K562 (cell line): ENCODE measurements around the gene SAMM50. TPM values are rescaled to one million over a fixed set of nuclear protein-coding genes. Genes with fewer than 3 reads are reported as not detected.

Source experiments
- C11orf30 ChIP-seq: fragments of 450-650 bp; IDR thresholded peaks from 2 replicates; pipeline ENCODE4 v1.6.1; 2016; ENCODE audit warnings: low read depth, mild to moderate bottlenecking
- DPF2 ChIP-seq: fragments of 450-650 bp; IDR thresholded peaks from 2 replicates; pipeline ENCODE4 v1.6.1; 2016
- NONO ChIP-seq, 2 experiments: fragments of 200-400 bp in 1 of 2; fragments of 450-650 bp in 1 of 2; formaldehyde crosslinking in 1 of 2; IDR thresholded peaks; 2 replicates each; pipeline ENCODE4 v1.6.1; 2017; ENCODE audit warnings: low read depth in 2 of 2, mild to moderate bottlenecking in 2 of 2, moderate library complexity in 2 of 2, low read length in 1 of 2
- PHF8 ChIP-seq: fragments of 200-600 bp; sonication (generic); IDR thresholded peaks from 2 replicates; pipeline ENCODE4 v1.6.1; 2012; ENCODE audit warnings: mixed run types, mild to moderate bottlenecking, inconsistent platforms, low read length, moderate library complexity, borderline replicate concordance
- POLR2A ChIP-seq: fragments of 450-650 bp; conservative IDR thresholded peaks from 2 replicates; pipeline ENCODE4 v1.6.1; 2016
- POLR2G ChIP-seq: fragments of 200-400 bp; formaldehyde crosslinking; IDR thresholded peaks from 2 replicates; pipeline ENCODE4 v1.6.1; 2017; ENCODE audit warnings: low read depth, mild to moderate bottlenecking, antibody characterized with exemption, low read length, moderate library complexity
- RBM25 ChIP-seq: fragments of 200-400 bp; formaldehyde crosslinking; IDR thresholded peaks from 2 replicates; pipeline ENCODE4 v1.6.1; 2018; ENCODE audit warnings: low read length, low read depth, moderate library complexity; ENCODE audit not compliant: severe bottlenecking
- TEAD4 ChIP-seq, 2 experiments: sonication (generic) in 1 of 2; formaldehyde crosslinking in 1 of 2; IDR thresholded peaks; 2 replicates each; pipeline versions ENCODE4 v1.6.1 to v1.8.0; 2012 to 2022; ENCODE audit warnings: borderline replicate concordance in 1 of 2, inconsistent platforms in 1 of 2, low read length in 1 of 2, mild to moderate bottlenecking in 1 of 2, missing genetic modification reagents in 1 of 2
- XRCC3 ChIP-seq: fragments of 450-650 bp; IDR thresholded peaks from 2 replicates; pipeline ENCODE4 v1.6.1; 2017; ENCODE audit warnings: mild to moderate bottlenecking, moderate library complexity
- ZFX ChIP-seq: sonication (generic); formaldehyde crosslinking; IDR thresholded peaks from 2 replicates; pipeline ENCODE4 v1.8.0; 2022; ENCODE audit warnings: mild to moderate bottlenecking, missing genetic modification reagents, moderate library complexity
- ZNF140 ChIP-seq: fragments of 250-450 bp; sonication (Bioruptor Pico); IDR thresholded peaks from 2 replicates; pipeline ENCODE4 v1.8.0; 2021; ENCODE audit warnings: moderate library complexity, mild to moderate bottlenecking, inconsistent platforms
- ZNF695 ChIP-seq: fragments of 450-650 bp; formaldehyde crosslinking; IDR thresholded peaks from 2 replicates; pipeline ENCODE4 v1.4.0; 2020; ENCODE audit warnings: mild to moderate bottlenecking, moderate library complexity
- ZNF717 ChIP-seq: fragments of 250-450 bp; sonication (Bioruptor Pico); IDR thresholded peaks from 2 replicates; pipeline ENCODE4 v1.5.0; 2021
- polyA plus RNA-seq, 8 experiments: library from polyadenylated mRNA; depleted of rRNA in 4 of 8; stranded (reverse) in 5 of 8; unstranded in 3 of 8; fragments of >200 nt; fragmentation: Nextera tagmentation in 2 of 8; fragmentation: Illumina TruSeq in 1 of 8; extraction: Ambion mirVana in 2 of 8; extraction: Trizol in 1 of 8; gene quantifications; 2 replicates each; pipeline versions ENCODE4 v1.2.1 to v1.2.3, GENCODE V29; 2011 to 2014; ENCODE audit warnings: inconsistent platforms in 1 of 8, missing spikeins in 1 of 8
- total RNA-seq, 7 experiments: library from RNA; depleted of rRNA in 6 of 7; stranded (reverse); fragments of >200 nt in 6 of 7; fragmentation: Illumina TruSeq in 2 of 7; extraction: Trizol in 2 of 7; gene quantifications; 2 replicates each; pipeline versions ENCODE4 v1.2.1 to v1.2.3, GENCODE V29; 2011 to 2021; ENCODE audit warnings: low replicate concordance in 1 of 7
- TF ChIP-seq, protein P1 (sequence below): sonication (generic); formaldehyde crosslinking; IDR thresholded peaks from 2 replicates; pipeline ENCODE4 v1.8.0; 2022; ENCODE audit warnings: missing genetic modification reagents, mild to moderate bottlenecking, borderline replicate concordance
- TF ChIP-seq, protein P2 (sequence below): fragments of 250-450 bp; sonication (Bioruptor Pico); IDR thresholded peaks from 2 replicates; pipeline ENCODE4 v1.5.0; 2021
- TF ChIP-seq, protein P3 (sequence below): IDR thresholded peaks from 3 replicates; pipeline ENCODE4 v1.6.1; 2011; ENCODE audit warnings: borderline replicate concordance, mild to moderate bottlenecking, moderate library complexity; ENCODE audit not compliant: insufficient read length; ENCODE audit errors: extremely low read depth
- TF ChIP-seq, protein P4 (sequence below): fragments of 250-450 bp; sonication (Bioruptor Pico); IDR thresholded peaks from 2 replicates; pipeline ENCODE4 v1.8.0; 2022; ENCODE audit warnings: moderate library complexity, mild to moderate bottlenecking, inconsistent platforms

The SAMM50 gene
- total and polyA plus RNA-seq, 9 of the 15 experiments (the other 6 are each of a cell fraction or from before 2014, with no cell fraction given) = 14.6 to 49.3 (median 38.1) TPM

DNA sequence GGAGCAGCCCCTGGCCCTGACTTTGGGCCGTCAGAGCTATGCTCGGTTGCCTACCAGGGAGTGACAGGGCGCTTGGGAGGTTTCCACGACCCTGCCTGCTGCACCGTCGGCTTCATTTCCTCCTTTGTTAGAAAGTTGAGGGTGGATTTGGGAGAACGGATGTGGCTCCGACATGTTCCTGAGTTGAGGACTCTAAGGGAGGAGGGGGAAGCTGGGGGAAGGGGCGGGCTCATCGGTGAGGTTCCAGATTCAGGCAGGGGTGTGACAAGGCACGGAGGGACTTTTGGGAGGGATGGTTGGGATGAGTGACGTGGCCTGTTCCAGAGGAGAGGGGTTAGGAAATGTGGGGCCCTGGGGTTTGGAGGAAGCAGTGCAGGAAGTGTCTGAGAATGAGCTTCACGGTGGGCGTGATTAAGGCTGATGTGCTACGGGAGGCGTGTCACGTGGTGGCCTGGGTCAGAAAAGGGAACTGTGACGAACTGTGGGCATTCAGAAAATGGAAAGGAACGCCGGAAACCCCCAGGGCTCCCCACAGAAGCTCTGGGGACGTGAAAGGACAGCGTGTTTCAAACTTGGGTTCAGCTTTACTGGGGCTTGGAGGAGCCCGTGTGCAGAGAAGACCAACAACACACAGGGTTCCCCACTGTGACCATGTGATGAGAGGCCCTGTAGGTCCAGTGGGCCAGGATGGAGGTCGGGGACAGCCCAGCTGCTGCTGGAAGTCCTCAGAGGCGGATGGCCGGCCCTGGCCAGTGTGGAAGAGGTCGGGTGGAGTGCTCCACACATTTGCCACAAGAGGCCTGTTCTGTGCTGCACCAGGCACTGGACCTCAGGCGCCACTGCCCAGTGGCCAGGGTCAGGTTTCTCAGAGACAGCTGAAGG is 71.6 kb downstream of the SAMM50 start (continued):
- TF ChIP-seq, protein P1, sequence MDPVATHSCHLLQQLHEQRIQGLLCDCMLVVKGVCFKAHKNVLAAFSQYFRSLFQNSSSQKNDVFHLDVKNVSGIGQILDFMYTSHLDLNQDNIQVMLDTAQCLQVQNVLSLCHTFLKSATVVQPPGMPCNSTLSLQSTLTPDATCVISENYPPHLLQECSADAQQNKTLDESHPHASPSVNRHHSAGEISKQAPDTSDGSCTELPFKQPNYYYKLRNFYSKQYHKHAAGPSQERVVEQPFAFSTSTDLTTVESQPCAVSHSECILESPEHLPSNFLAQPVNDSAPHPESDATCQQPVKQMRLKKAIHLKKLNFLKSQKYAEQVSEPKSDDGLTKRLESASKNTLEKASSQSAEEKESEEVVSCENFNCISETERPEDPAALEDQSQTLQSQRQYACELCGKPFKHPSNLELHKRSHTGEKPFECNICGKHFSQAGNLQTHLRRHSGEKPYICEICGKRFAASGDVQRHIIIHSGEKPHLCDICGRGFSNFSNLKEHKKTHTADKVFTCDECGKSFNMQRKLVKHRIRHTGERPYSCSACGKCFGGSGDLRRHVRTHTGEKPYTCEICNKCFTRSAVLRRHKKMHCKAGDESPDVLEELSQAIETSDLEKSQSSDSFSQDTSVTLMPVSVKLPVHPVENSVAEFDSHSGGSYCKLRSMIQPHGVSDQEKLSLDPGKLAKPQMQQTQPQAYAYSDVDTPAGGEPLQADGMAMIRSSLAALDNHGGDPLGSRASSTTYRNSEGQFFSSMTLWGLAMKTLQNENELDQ (CRISPR knock-in tag) = no peak
- TF ChIP-seq XRCC3 = no peak
- TF ChIP-seq NONO (IDR thresholded peaks at IDR 0.05; ENCODE audit: low read depth in 2 of 2, low read length in 1 of 2) = peak in 1 of 2 experiments; percentile 14; a peak in 1 of 4 replicates
- TF ChIP-seq ZNF140 (CRISPR knock-in tag) = no peak
- peak; percentile 46; the same call in 1 of the 2 replicates for TF ChIP-seq POLR2A
- TF ChIP-seq ZNF717 (CRISPR knock-in tag) = no peak
- TF ChIP-seq DPF2 = no peak
- TF ChIP-seq, protein P2, sequence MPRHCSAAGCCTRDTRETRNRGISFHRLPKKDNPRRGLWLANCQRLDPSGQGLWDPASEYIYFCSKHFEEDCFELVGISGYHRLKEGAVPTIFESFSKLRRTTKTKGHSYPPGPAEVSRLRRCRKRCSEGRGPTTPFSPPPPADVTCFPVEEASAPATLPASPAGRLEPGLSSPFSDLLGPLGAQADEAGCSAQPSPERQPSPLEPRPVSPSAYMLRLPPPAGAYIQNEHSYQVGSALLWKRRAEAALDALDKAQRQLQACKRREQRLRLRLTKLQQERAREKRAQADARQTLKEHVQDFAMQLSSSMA = no peak
- TF ChIP-seq ZFX (CRISPR knock-in tag) = peak; percentile 33; the same call in 1 of the 2 replicates
- TF ChIP-seq, protein P3, sequence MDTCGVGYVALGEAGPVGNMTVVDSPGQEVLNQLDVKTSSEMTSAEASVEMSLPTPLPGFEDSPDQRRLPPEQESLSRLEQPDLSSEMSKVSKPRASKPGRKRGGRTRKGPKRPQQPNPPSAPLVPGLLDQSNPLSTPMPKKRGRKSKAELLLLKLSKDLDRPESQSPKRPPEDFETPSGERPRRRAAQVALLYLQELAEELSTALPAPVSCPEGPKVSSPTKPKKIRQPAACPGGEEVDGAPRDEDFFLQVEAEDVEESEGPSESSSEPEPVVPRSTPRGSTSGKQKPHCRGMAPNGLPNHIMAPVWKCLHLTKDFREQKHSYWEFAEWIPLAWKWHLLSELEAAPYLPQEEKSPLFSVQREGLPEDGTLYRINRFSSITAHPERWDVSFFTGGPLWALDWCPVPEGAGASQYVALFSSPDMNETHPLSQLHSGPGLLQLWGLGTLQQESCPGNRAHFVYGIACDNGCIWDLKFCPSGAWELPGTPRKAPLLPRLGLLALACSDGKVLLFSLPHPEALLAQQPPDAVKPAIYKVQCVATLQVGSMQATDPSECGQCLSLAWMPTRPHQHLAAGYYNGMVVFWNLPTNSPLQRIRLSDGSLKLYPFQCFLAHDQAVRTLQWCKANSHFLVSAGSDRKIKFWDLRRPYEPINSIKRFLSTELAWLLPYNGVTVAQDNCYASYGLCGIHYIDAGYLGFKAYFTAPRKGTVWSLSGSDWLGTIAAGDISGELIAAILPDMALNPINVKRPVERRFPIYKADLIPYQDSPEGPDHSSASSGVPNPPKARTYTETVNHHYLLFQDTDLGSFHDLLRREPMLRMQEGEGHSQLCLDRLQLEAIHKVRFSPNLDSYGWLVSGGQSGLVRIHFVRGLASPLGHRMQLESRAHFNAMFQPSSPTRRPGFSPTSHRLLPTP = no peak
- TF ChIP-seq PHF8 = peak; percentile 36; the same call in 1 of the 2 replicates
- no peak for TF ChIP-seq TEAD4 (IDR thresholded peaks at IDR 0.05; ENCODE audit: low read length)
- TF ChIP-seq TEAD4 (CRISPR knock-in tag; IDR thresholded peaks at IDR 0.05; ENCODE audit: borderline replicate concordance) = no peak
- TF ChIP-seq RBM25 = no peak
- TF ChIP-seq C11orf30 = no peak
- peak; percentile 54; the same call in 1 of the 2 replicates for TF ChIP-seq POLR2G
- TF ChIP-seq, protein P4, sequence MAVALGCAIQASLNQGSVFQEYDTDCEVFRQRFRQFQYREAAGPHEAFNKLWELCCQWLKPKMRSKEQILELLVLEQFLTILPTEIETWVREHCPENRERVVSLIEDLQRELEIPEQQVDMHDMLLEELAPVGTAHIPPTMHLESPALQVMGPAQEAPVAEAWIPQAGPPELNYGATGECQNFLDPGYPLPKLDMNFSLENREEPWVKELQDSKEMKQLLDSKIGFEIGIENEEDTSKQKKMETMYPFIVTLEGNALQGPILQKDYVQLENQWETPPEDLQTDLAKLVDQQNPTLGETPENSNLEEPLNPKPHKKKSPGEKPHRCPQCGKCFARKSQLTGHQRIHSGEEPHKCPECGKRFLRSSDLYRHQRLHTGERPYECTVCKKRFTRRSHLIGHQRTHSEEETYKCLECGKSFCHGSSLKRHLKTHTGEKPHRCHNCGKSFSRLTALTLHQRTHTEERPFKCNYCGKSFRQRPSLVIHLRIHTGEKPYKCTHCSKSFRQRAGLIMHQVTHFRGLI (CRISPR knock-in tag) = no peak
- TF ChIP-seq ZNF695 = no peak
